SH-SY5Y (cell line): ENCODE results near the gene ESPL1.

Source experiments
- GATA2 ChIP-seq: IDR thresholded peaks from 2 replicates; pipeline ENCODE4 v1.6.1; 2011; ENCODE audit warnings: mild to moderate bottlenecking, low read depth, low read length
- GATA3 ChIP-seq: IDR thresholded peaks from 2 replicates; pipeline ENCODE4 v1.6.1; 2011; ENCODE audit warnings: low read depth, mild to moderate bottlenecking, low read length, moderate library complexity

ESPL1 gene

DNA sequence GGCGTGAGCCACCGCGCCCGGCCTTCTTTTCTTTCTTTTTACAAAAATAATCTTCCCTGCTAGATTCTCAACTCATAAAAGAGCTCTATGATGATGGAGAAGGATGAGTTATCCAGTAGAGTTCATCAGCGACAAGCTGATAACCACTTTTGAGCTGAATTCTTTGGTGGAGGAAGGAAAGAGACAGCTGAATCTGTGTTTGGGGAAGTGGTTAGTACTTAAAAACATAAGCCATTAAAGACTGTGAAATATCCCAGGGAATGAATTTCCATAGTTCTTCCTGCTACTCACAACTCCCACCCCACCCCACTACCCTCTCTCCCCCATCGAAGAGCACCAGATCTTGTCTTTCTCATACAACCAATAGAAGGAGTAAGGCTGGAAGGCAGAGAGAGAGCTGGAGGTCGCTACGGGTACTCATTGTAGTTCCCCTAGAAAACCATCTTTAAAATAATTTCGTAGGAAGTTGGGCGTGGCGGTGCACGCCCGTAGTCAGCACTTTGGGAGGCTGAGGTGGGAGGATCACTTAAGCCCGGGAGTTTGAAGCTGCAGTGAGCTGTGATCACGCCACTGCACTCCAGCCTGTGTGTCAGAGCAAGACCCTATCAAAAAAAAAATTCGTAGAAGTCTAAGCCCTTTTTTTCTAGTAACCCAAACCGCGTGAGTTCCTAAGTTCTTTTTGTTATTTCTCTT is 647 bp upstream of the ESPL1 start:
- TF ChIP-seq GATA3 = no peak
- TF ChIP-seq GATA2 = no peak

DNA sequence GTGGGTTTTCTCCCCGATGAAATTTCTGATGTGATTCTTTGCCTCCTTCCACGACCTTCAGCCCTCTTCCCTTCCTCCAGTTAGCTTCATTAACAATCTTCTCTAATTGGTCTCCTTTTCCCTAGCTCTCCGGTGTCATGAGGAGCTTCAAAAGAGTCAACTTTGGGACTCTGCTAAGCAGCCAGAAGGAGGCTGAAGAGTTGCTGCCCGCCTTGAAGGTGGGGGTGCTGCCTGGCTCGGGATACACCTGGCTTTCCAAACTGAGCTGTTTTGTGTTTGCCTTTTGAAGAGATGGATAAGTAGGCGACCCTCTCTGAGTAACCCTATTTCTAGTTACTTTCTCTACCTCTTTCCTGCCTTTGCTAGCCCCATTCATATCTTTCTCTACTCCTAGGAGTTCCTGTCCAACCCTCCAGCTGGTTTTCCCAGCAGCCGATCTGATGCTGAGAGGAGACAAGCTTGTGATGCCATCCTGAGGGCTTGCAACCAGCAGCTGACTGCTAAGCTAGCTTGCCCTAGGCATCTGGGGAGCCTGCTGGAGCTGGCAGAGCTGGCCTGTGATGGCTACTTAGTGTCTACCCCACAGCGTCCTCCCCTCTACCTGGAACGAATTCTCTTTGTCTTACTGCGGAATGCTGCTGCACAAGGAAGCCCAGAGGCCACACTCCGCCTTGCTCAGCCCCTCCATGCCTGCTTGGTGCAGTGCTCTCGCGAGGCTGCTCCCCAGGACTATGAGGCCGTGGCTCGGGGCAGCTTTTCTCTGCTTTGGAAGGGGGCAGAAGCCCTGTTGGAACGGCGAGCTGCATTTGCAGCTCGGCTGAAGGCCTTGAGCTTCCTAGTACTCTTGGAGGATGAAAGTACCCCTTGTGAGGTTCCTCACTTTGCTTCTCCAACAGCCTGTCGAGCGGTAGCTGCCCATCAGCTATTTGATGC is 797 bp downstream of the ESPL1 start:
- TF ChIP-seq GATA2 = no peak
- TF ChIP-seq GATA3 = no peak

DNA sequence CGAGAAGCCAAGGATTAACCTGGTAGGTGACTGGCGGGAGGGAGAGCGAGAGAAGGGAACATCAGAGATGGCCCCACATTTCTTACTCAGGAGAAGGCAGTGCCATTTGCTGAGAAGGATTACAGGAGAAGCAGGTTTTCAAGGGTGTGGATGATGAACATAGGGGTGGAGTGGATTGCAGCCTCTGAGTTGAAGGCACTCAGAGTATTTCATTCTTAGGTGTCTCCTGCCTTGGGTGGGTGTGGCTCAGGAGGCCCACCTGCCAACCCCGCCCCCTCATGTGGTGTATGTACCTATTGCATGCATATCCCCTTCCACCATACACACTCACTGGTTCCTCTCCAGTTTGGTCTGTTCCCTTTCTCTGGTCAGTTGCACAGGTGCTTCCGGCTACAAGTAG is 6.3 kb downstream of the ESPL1 start:
- TF ChIP-seq GATA2 = no peak
- TF ChIP-seq GATA3 = no peak

DNA sequence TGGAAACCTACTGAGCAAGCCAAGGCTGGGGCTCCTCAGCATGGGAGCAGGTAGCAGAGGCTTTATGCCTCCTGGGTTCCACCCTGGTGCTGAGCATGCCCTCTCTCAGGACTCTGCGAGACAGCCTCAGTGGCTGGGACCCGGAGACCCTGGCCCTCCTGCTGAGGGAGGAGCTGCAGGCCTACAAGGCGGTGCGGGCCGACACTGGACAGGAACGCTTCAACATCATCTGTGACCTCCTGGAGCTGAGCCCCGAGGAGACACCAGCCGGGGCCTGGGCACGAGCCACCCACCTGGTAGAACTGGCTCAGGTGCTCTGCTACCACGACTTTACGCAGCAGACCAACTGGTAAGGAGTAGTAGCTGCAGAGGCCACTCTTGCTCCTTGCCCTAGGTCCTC is 8.4 kb downstream of the ESPL1 start:
- no peak for TF ChIP-seq GATA2
- no peak for TF ChIP-seq GATA3

DNA sequence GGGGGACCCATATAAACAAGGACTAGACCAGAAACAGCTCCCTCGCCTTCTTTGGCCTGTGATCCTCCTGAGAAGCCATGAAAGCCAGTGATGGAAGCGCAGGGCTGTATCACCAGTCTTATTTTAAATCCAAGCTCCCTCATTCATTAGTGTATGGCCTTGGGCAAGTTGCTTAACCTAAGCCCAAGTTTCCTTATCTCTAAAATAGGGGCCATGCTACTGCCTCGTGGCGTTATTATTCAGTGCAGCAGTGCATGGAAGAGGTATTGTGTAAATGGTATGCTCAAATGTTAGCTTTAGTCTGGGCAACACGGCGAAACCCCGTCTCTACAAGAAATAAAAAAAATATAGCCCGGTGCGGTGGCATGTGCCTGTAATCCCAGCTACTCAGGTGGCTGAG is 9.9 kb downstream of the ESPL1 start:
- TF ChIP-seq GATA2 (no peak), GATA3 (no peak)

DNA sequence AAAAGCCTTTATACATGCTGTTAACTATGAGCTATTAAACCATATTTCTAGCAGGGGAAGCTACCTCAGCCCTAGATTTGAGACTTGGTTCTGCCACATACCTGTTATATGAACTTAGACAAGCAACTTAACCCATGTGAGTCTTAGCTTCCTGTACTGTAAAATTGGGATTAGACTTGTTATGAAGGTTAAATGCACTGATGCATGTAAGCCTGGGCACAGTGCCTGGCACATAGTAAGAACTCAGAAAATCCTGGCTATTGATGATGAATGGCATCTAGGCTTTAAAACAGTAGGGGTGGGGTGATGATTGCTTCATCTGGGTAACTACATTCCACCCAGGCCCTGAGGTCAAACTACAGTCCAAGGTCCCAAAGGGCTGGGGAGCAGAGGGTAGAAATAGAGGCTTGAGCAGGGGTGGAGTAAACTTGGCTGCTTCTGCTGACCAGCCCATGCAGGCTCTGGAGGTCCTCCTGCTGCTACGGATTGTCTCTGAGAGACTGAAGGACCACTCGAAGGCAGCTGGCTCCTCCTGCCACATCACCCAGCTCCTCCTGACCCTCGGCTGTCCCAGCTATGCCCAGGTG is 11.3 kb downstream of the ESPL1 start:
- TF ChIP-seq GATA3 (no peak), GATA2 (no peak)

DNA sequence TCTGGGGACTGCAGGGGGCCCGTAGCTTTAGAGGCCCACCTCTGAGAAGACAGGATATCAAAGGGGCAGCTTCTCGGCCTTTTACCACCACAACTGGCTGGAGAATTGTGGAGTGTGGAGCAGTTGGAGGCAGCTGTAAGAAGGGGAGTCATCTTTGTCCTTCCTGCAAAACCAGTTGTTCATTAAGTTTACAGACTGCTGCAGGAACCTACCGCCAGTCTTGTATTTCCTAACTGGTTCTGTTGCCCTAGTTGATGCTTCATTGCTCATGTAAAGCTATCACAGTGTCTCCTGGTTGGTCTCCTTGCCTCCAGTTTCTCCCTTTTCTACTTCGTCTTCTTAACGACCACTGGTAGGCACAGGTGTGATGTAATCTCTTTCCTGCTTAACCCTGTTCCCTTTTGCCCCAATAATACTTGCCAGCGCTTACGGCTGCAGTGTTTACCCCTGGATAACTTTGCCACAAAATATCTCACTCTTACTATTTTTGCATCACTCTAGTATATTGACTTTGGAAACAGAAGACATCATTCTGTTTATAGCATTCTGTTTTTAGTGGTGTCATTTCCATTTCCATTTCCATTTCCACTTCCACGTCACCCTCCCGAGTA is 11.9 kb downstream of the ESPL1 start:
- TF ChIP-seq GATA3 (no peak), GATA2 (no peak)

DNA sequence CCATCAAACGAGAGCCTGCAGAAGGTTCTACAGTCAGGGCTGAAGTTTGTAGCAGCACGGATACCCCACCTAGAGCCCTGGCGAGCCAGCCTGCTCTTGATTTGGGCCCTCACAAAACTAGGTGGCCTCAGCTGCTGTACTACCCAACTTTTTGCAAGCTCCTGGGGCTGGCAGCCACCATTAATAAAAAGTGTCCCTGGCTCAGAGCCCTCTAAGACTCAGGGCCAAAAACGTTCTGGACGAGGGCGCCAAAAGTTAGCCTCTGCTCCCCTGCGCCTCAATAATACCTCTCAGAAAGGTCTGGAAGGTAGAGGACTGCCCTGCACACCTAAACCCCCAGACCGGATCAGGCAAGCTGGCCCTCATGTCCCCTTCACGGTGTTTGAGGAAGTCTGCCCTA is 18.3 kb downstream of the ESPL1 start:
- no peak for TF ChIP-seq GATA2
- no peak for TF ChIP-seq GATA3

DNA sequence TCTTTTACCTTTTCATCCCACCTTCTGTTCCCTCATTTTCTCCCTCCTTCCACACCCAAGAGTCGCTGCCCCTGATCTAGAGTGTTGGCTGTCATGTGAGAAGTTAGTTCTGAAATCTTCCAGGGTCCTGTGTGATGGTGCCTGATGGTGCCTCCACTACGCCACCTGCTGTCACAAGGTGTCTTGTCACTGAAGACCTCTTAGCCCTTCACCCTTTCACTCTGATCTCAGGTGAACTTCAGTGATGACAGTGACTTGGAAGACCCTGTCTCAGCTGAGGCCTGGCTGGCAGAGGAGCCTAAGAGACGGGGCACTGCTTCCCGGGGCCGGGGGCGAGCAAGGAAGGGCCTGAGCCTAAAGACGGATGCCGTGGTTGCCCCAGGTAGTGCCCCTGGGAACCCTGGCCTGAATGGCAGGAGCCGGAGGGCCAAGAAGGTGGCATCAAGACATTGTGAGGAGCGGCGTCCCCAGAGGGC is 19.7 kb downstream of the ESPL1 start:
- TF ChIP-seq GATA2 = no peak
- no peak for TF ChIP-seq GATA3

DNA sequence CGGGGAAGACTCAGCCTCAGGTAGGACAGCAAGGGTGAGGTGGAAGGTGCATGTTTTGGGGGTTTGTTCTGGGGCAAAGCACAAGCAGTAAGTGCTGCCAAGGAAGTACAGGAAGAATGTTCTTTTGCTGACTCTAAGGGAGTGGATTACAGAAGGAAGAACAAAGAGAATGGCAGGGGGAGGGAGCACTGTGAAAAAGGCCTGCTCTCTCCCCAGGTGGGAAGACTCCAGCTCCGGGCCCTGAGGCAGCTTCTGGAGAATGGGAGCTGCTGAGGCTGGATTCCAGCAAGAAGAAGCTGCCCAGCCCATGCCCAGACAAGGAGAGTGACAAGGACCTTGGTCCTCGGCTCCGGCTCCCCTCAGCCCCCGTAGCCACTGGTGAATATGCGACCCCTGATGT is 20.2 kb downstream of the ESPL1 start:
- TF ChIP-seq GATA2 (no peak), GATA3 (no peak)

DNA sequence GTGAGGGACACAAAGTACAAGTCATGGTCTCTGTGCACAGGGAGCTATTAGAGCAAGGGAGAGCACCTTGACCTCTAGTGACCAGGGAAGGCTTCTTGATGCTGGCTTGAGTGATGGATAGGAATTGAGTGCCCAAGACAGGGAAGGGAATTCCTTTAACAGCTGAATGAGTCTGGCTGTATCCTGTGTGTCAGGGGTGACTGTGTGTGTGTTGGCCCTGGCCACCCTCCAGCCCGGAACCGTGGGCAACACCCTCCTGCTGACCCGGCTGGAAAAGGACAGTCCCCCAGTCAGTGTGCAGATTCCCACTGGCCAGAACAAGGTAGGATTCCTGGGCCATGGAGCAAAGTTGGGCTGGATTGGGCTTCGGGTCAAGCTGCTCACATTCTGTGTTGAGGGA is 21.8 kb downstream of the ESPL1 start:
- TF ChIP-seq GATA2 = no peak
- TF ChIP-seq GATA3 = no peak

DNA sequence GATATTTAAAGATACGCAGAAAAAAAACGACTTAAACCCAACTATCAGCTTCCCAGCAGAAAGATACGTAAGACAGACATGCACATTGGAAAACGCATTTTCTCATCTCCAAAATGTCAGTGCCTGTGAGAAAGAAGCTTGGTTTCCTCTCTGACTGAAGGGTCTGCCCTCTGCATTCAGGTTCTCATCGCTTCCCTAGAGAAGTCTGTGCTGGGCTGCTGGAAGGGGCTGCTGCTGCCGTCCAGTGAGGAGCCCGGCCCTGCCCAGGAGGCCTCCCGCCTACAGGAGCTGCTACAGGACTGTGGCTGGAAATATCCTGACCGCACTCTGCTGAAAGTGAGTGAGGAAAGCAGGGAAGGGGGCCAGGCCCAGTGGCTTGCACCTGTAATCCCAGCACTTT is 22.6 kb downstream of the ESPL1 start:
- TF ChIP-seq GATA2 = no peak

DNA sequence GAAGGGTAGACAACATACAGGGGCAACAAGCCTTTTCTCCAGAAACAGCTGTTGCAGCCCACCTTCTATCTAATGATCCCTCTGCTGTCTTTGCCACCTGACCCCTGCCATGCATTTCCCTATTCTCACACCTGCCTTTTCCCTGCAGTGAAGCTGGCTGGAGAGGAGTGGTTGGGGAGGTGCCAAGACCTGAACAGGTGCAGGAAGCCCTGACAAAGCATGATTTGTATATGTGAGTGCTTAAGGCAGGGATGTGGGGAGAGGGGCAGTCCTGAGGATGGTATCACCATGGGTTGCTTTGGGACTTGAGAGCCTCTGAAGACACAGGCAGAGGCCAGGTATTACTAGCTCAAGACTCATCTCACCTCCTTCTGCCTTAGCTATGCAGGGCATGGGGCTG is 24.3 kb downstream of the ESPL1 start:
- TF ChIP-seq GATA2 (no peak), GATA3 (no peak)
